Breast epithelium (tissue), 4 donors: Measurements from ENCODE around the gene FLG2. TPM values are rescaled to one million over a fixed set of nuclear protein-coding genes. Genes with fewer than 3 reads are reported as not detected.
"Not testable (repeated sequence)": the region's sequence is repeated elsewhere in the genome, so short reads cannot be mapped to it uniquely, and the experiment has no call there.

ENCODE experiments used
- DNase-seq, 2 donors: peaks; one replicate each; pipeline ENCODE4 v3.0.0-alpha.2; 2019; ENCODE audit warnings: low spot score in 2 of 2
- H3K27ac ChIP-seq, 2 donors: fragments of 200-600 bp; sonication (generic) in 1 of 2; one replicate each; pipeline ENCODE4 v1.5.1; 2016 to 2019; ENCODE audit warnings: mild to moderate bottlenecking in 1 of 2
- H3K27me3 ChIP-seq, 2 donors: fragments of 200-600 bp; sonication (generic) in 1 of 2; one replicate each; pipeline versions ENCODE4 v1.5.1 to v1.6.0; 2017 to 2019; ENCODE audit warnings: control low read depth in 1 of 2, mild to moderate bottlenecking in 1 of 2
- H3K36me3 ChIP-seq: fragments of 200-600 bp; one replicate; pipeline ENCODE4 v1.5.1; 2019
- H3K4me1 ChIP-seq, 2 donors: fragments of 200-600 bp; sonication (generic); one replicate each; pipeline ENCODE4 v1.5.1; 2016 to 2019; ENCODE audit warnings: control low read depth in 1 of 2
- H3K4me3 ChIP-seq, 3 donors: fragments of 200-600 bp; sonication (generic); 1 replicate in 2 of 3; 2 replicates in 1 of 3; pipeline ENCODE4 v1.5.1; 2016 to 2019; ENCODE audit warnings: mild to moderate bottlenecking in 3 of 3, moderate library complexity in 2 of 3
- H3K9me3 ChIP-seq, 2 donors: fragments of 200-600 bp; sonication (generic) in 1 of 2; one replicate each; pipeline ENCODE4 v1.5.1; 2016 to 2019; ENCODE audit warnings: control low read depth in 1 of 2
- intact Hi-C: fragments of 100-400 bp; cut with DNase I; formaldehyde crosslinking; loops from one replicate; pipeline ENCODE4 v1.15.1; 2023; ENCODE audit warnings: low total_unique reads
- total RNA-seq, 3 donors: library from RNA; depleted of rRNA; stranded (reverse); fragments of >200 nt; gene quantifications; one replicate each; pipeline ENCODE4 v1.1.0, GENCODE V29; 2016

The FLG2 gene
- total RNA-seq, 3 donors from 2014 or later = not detected

- H3K27ac ChIP-seq, DNase-seq, intact Hi-C loops, H3K4me1 ChIP-seq, H3K36me3 ChIP-seq, H3K4me3 ChIP-seq, H3K27me3 ChIP-seq: not testable (repeated sequence)
- H3K9me3 ChIP-seq = peaks cover 0 to 16% of the 10 kb centered on the region in 2 donors
These were observed 55.0 kb downstream of the FLG2 start for GRCh38 chr1:152304773-152305172.

DNA sequence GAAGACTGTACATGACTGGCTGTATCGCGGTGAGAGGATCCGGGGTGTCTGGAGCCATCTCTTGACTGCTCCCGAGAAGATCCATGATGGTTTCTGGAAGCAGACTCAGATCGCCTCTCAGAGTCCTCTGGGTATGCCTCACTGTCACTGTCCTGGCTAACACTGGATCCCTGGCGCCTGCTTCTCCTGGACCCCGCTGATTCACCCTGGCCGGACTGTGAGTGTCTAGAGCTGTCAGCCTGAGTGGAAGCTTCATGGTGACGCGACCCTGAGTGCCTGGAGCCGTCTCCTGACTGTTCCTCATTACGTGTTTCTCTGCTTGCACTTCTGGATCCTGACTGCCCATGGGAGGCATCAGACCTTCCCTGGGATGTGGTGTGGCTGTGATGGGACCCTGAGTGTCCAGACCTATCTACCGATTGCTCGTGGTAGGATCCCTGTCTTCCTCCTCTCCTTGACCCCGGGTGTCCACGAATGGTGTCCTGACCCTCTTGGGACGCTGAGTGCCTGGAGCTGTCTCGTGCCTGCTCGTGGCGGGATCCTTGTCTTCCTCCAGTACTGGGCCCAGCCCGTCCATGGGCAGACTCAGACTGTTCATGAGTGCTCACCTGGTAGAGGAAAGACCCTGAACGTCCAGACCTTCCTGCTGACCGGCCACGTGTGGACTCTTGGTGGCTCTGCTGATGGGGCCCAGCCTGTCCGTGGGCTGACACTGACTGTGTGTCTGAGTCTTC lies 56.5 kb downstream of the FLG2 start:
- DNase-seq, intact Hi-C loops, H3K4me3 ChIP-seq, H3K9me3 ChIP-seq, H3K27me3 ChIP-seq, H3K36me3 ChIP-seq, H3K4me1 ChIP-seq, H3K27ac ChIP-seq: not testable (repeated sequence)

Other genes starting within 250 kb of the FLG2 start
- 1 to 10 TPM in 1 of 3 donors, under 1 TPM in 2; under 0.01 to 3.0 (median 0.15) TPM for gene TCHH, start 244.6 kb downstream of the FLG2 start, total RNA-seq
- gene RPTN, start 200.8 kb downstream of the FLG2 start, total RNA-seq = not detected
- not detected for gene HRNR, start 135.8 kb downstream of the FLG2 start, total RNA-seq
- gene FLG, start 34.8 kb downstream of the FLG2 start, total RNA-seq = not detected
- gene CRNN, start 54.3 kb upstream of the FLG2 start, total RNA-seq = under 1 TPM in 1 of 3 donors, not detected in 2; 0.66 TPM
- gene LCE5A, start 150.8 kb upstream of the FLG2 start, total RNA-seq = not detected
- gene CRCT1, start 154.5 kb upstream of the FLG2 start, total RNA-seq = not detected
- gene LCE3E, start 206.8 kb upstream of the FLG2 start, total RNA-seq = not detected
- gene LCE3D, start 220.5 kb upstream of the FLG2 start, total RNA-seq = not detected
- gene LCE3C, start 240.2 kb upstream of the FLG2 start, total RNA-seq = not detected